HEK293 (cell line): ENCODE measurements around the gene EPS8L1.

Source experiments
- CTCF ChIA-PET: fragments of 350-600 bp; formaldehyde crosslinking; extraction: SDS; loops from one replicate; lab custom pipeline; 2021; ENCODE audit warnings: antibody characterized with exemption; lab: Yijun Ruan, JAX
- POLR2A ChIA-PET: fragments of 300-600 bp; formaldehyde crosslinking; extraction: SDS; loops from one replicate; lab custom pipeline; 2020; ENCODE audit warnings: antibody characterized with exemption, inconsistent platforms; lab: Yijun Ruan, JAX
- H3K27ac ChIP-seq: fragments of 200-500 bp; sonication (Bioruptor generic); 2 replicates; pipeline ENCODE4 v1.5.1; 2014; ENCODE audit warnings: low read depth, low read length, control low read depth, inconsistent platforms; ENCODE audit errors: extremely low read depth
- H3K36me3 ChIP-seq, 2 experiments: fragments of 200-500 bp in 1 of 2; sonication (Bioruptor generic) in 1 of 2; 1 replicate in 1 of 2; 2 replicates in 1 of 2; pipeline ENCODE4 v1.5.1; 2014 to 2017; ENCODE audit warnings: inconsistent platforms in 2 of 2, low read length in 2 of 2; ENCODE audit not compliant: control insufficient read depth in 2 of 2, insufficient read depth in 1 of 2
- H3K4me1 ChIP-seq: fragments of 200-500 bp; sonication (Bioruptor generic); 2 replicates; pipeline ENCODE4 v1.5.1; 2014; ENCODE audit warnings: mild to moderate bottlenecking, low read length, inconsistent platforms; ENCODE audit not compliant: control insufficient read depth, insufficient read depth
- H3K4me3 ChIP-seq: 2 replicates; pipeline ENCODE4 v1.5.1; 2011; ENCODE audit warnings: low read depth, mild to moderate bottlenecking, control low read depth, low read length, moderate library complexity
- H3K9me3 ChIP-seq: fragments of 200-500 bp; sonication (Bioruptor generic); 2 replicates; pipeline ENCODE4 v1.5.1; 2014; ENCODE audit warnings: low read depth, low read length, inconsistent platforms; ENCODE audit not compliant: control insufficient read depth, insufficient read depth
- FEZF1 ChIP-seq: fragments of 450-650 bp; formaldehyde crosslinking; IDR thresholded peaks from 2 replicates; pipeline ENCODE4 v1.5.1; 2016; ENCODE audit warnings: missing biosample characterization, missing genetic modification characterization
- GFI1B ChIP-seq: fragments of 450-650 bp; formaldehyde crosslinking; IDR thresholded peaks from 2 replicates; pipeline ENCODE4 v1.5.1; 2016; ENCODE audit warnings: missing biosample characterization, missing genetic modification characterization
- KLF8 ChIP-seq: fragments of 450-650 bp; formaldehyde crosslinking; IDR thresholded peaks from 2 replicates; pipeline ENCODE4 v1.5.1; 2016; ENCODE audit warnings: missing biosample characterization, missing genetic modification characterization
- KLF9 ChIP-seq: fragments of 450-650 bp; formaldehyde crosslinking; IDR thresholded peaks from 2 replicates; pipeline ENCODE4 v1.5.1; 2016; ENCODE audit warnings: missing biosample characterization, missing genetic modification characterization, low read depth
- SCRT2 ChIP-seq: fragments of 450-650 bp; formaldehyde crosslinking; IDR thresholded peaks from 2 replicates; pipeline ENCODE4 v1.5.1; 2016; ENCODE audit warnings: missing biosample characterization, missing genetic modification characterization
- TRIM28 ChIP-seq: IDR thresholded peaks from 2 replicates; pipeline ENCODE4 v1.6.1; 2011; ENCODE audit warnings: low read length, control low read depth, borderline replicate concordance
- ZBTB48 ChIP-seq: fragments of 450-650 bp; formaldehyde crosslinking; IDR thresholded peaks from 2 replicates; pipeline ENCODE4 v1.5.1; 2016; ENCODE audit warnings: missing biosample characterization, missing genetic modification characterization
- ZNF133 ChIP-seq: fragments of 450-650 bp; formaldehyde crosslinking; IDR thresholded peaks from 2 replicates; pipeline ENCODE4 v1.5.1; 2016; ENCODE audit warnings: missing biosample characterization, missing genetic modification characterization
- ZNF211 ChIP-seq: fragments of 450-650 bp; formaldehyde crosslinking; IDR thresholded peaks from 2 replicates; pipeline ENCODE4 v1.5.1; 2016; ENCODE audit warnings: low read depth, missing biosample characterization, missing genetic modification characterization
- ZNF292 ChIP-seq: fragments of 450-650 bp; formaldehyde crosslinking; IDR thresholded peaks from 2 replicates; pipeline ENCODE4 v1.5.1; 2016; ENCODE audit warnings: low read depth, missing biosample characterization, missing genetic modification characterization, borderline replicate concordance
- ZNF341 ChIP-seq: fragments of 450-650 bp; formaldehyde crosslinking; IDR thresholded peaks from 2 replicates; pipeline ENCODE4; 2016; ENCODE audit warnings: low read depth, missing biosample characterization, missing genetic modification characterization
- ZNF48 ChIP-seq: fragments of 450-650 bp; formaldehyde crosslinking; IDR thresholded peaks from 2 replicates; pipeline ENCODE4 v1.5.1; 2016; ENCODE audit warnings: missing biosample characterization, missing genetic modification characterization
- ZNF580 ChIP-seq: fragments of 450-650 bp; formaldehyde crosslinking; IDR thresholded peaks from 2 replicates; pipeline ENCODE4 v1.5.1; 2016; ENCODE audit warnings: missing biosample characterization, missing genetic modification characterization
- ZNF658 ChIP-seq: fragments of 450-650 bp; formaldehyde crosslinking; IDR thresholded peaks from 2 replicates; pipeline ENCODE4; 2016; ENCODE audit warnings: missing biosample characterization, missing genetic modification characterization
- ZNF701 ChIP-seq: fragments of 450-650 bp; formaldehyde crosslinking; IDR thresholded peaks from 2 replicates; pipeline ENCODE4 v1.5.1; 2016; ENCODE audit warnings: missing biosample characterization, missing genetic modification characterization
- ZNF777 ChIP-seq: fragments of 450-650 bp; formaldehyde crosslinking; IDR thresholded peaks from 2 replicates; pipeline ENCODE4 v1.5.1; 2017; ENCODE audit warnings: missing biosample characterization, missing genetic modification characterization, borderline replicate concordance
- TF ChIP-seq, protein P1 (sequence below): fragments of 450-650 bp; formaldehyde crosslinking; IDR thresholded peaks from 2 replicates; pipeline ENCODE4 v1.5.1; 2016; ENCODE audit warnings: missing biosample characterization, missing genetic modification characterization
- TF ChIP-seq, protein P2 (sequence below): fragments of 450-650 bp; formaldehyde crosslinking; conservative IDR thresholded peaks from 2 replicates; pipeline ENCODE4 v1.5.1; 2016; ENCODE audit warnings: low read depth, missing biosample characterization, missing genetic modification characterization
- TF ChIP-seq, protein P3 (sequence below): fragments of 450-650 bp; formaldehyde crosslinking; IDR thresholded peaks from 2 replicates; pipeline ENCODE4 v1.5.1; 2016; ENCODE audit warnings: missing biosample characterization, missing genetic modification characterization

The EPS8L1 gene

DNA sequence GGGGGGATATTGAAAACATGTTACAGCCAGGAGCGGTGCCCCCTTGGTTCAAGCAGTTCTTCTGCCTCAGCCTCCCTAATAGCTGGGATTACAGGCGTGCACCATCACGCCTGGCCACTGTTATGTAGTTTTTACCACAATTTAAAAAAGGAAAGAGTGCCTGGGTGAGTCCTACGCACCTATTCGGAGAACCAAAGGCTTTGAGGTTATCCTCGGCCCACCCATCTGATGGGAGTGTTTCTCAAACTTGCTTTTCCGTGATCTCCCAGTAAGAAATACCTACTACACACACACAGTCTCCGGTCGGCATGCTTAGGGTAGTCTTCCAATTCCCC, 33.4 kb upstream of the EPS8L1 start (continued):
- TF ChIP-seq, protein P1, sequence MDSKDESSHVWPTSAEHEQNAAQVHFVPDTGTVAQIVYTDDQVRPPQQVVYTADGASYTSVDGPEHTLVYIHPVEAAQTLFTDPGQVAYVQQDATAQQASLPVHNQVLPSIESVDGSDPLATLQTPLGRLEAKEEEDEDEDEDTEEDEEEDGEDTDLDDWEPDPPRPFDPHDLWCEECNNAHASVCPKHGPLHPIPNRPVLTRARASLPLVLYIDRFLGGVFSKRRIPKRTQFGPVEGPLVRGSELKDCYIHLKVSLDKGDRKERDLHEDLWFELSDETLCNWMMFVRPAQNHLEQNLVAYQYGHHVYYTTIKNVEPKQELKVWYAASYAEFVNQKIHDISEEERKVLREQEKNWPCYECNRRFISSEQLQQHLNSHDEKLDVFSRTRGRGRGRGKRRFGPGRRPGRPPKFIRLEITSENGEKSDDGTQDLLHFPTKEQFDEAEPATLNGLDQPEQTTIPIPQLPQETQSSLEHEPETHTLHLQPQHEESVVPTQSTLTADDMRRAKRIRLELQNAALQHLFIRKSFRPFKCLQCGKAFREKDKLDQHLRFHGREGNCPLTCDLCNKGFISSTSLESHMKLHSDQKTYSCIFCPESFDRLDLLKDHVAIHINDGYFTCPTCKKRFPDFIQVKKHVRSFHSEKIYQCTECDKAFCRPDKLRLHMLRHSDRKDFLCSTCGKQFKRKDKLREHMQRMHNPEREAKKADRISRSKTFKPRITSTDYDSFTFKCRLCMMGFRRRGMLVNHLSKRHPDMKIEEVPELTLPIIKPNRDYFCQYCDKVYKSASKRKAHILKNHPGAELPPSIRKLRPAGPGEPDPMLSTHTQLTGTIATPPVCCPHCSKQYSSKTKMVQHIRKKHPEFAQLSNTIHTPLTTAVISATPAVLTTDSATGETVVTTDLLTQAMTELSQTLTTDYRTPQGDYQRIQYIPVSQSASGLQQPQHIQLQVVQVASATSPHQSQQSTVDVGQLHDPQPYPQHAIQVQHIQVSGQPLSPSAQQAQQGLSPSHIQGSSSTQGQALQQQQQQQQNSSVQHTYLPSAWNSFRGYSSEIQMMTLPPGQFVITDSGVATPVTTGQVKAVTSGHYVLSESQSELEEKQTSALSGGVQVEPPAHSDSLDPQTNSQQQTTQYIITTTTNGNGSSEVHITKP, result no peak
- TF ChIP-seq ZNF48 (tag by site-specific recombination), result no peak
- no peak for TF ChIP-seq ZNF341 (tag by site-specific recombination)
- no peak for TF ChIP-seq KLF8 (tag by site-specific recombination)
- TF ChIP-seq ZNF777 (tag by site-specific recombination), result no peak
- TF ChIP-seq ZNF580, result no peak
- TF ChIP-seq, protein P2, sequence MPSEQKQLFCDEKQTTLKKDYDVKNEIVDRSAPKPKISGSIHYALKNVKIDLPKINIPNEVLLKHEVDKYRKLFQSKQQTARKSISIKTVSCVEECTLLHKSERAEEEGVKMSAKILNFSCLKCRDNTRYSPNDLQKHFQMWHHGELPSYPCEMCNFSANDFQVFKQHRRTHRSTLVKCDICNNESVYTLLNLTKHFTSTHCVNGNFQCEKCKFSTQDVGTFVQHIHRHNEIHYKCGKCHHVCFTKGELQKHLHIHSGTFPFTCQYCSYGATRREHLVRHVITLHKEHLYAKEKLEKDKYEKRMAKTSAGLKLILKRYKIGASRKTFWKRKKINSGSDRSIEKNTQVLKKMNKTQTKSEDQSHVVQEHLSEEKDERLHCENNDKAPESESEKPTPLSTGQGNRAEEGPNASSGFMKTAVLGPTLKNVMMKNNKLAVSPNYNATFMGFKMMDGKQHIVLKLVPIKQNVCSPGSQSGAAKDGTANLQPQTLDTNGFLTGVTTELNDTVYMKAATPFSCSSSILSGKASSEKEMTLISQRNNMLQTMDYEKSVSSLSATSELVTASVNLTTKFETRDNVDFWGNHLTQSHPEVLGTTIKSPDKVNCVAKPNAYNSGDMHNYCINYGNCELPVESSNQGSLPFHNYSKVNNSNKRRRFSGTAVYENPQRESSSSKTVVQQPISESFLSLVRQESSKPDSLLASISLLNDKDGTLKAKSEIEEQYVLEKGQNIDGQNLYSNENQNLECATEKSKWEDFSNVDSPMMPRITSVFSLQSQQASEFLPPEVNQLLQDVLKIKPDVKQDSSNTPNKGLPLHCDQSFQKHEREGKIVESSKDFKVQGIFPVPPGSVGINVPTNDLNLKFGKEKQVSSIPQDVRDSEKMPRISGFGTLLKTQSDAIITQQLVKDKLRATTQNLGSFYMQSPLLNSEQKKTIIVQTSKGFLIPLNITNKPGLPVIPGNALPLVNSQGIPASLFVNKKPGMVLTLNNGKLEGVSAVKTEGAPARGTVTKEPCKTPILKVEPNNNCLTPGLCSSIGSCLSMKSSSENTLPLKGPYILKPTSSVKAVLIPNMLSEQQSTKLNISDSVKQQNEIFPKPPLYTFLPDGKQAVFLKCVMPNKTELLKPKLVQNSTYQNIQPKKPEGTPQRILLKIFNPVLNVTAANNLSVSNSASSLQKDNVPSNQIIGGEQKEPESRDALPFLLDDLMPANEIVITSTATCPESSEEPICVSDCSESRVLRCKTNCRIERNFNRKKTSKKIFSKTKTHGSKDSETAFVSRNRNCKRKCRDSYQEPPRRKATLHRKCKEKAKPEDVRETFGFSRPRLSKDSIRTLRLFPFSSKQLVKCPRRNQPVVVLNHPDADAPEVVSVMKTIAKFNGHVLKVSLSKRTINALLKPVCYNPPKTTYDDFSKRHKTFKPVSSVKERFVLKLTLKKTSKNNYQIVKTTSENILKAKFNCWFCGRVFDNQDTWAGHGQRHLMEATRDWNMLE, result no peak

DNA sequence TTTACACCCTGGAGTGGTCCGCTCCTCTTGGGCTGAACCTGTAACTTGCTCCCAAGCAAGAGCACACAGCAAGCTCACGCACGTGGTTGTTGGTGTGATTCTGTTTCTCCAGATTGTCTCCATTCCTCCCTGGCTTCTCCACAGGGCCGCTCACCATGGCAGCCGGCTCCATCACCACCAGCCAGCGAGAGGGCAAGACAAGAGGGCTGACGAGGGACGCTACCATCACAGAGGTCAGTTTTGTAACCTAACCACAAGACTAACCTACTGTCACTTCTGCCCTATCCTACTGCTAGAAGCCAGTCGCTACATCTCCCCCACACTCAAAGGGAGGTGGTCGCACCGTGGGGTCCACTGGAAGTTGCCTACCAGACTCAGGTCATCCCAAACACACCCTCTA, 33.0 kb upstream of the EPS8L1 start:
- Histone ChIP-seq H3K4me1 (no peaks in the 10 kb centered on the region), H3K4me3 (no peak overlapping the region), H3K36me3 (peaks cover 11 to 53% of the 10 kb centered on the region in 2 experiments; a peak in 2 of 3 replicates), H3K9me3 (no peaks in the 10 kb centered on the region), H3K27ac (no peak overlapping the region)
- TF ChIP-seq ZNF211 (tag by site-specific recombination), result no peak
- TF ChIP-seq ZNF658 (tag by site-specific recombination), result no peak
- no peak for TF ChIP-seq KLF9 (tag by site-specific recombination)
- no peak for TF ChIP-seq ZNF133 (tag by site-specific recombination)
- TF ChIP-seq TRIM28, result no peak
- TF ChIP-seq, protein P3, sequence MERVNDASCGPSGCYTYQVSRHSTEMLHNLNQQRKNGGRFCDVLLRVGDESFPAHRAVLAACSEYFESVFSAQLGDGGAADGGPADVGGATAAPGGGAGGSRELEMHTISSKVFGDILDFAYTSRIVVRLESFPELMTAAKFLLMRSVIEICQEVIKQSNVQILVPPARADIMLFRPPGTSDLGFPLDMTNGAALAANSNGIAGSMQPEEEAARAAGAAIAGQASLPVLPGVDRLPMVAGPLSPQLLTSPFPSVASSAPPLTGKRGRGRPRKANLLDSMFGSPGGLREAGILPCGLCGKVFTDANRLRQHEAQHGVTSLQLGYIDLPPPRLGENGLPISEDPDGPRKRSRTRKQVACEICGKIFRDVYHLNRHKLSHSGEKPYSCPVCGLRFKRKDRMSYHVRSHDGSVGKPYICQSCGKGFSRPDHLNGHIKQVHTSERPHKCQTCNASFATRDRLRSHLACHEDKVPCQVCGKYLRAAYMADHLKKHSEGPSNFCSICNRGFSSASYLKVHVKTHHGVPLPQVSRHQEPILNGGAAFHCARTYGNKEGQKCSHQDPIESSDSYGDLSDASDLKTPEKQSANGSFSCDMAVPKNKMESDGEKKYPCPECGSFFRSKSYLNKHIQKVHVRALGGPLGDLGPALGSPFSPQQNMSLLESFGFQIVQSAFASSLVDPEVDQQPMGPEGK (tag by site-specific recombination), result no peak
- no peak for TF ChIP-seq ZNF701 (tag by site-specific recombination)
- no peak for TF ChIP-seq GFI1B
- no peak for TF ChIP-seq ZNF580
- TF ChIP-seq ZNF292 (tag by site-specific recombination), result no peak
- no peak for TF ChIP-seq FEZF1 (tag by site-specific recombination)
- no peak for TF ChIP-seq ZBTB48 (tag by site-specific recombination)
- TF ChIP-seq SCRT2 (tag by site-specific recombination), result no peak
- POLR2A ChIA-PET, result no interaction called here
- CTCF ChIA-PET, result no interaction called here
